Measurements from ENCODE around the gene ANK3.

Gene ANK3

GRCh38 chr10:60114765-60115586 is 274.7 kb downstream of the ANK3 start:
- DNase-seq (ENCODE audit: low read depth) = no peak
- peak; percentile 66 for TF ChIP-seq CTCF (conservative IDR thresholded peaks at IDR 0.05; ENCODE audit: low read depth, low read length)
- no peak overlapping the region for H3K4me3 ChIP-seq (ENCODE audit: low read length)

- TF ChIP-seq CTCF (conservative IDR thresholded peaks at IDR 0.05; ENCODE audit: low read depth, low read length) = no peak
- DNase-seq (ENCODE audit: low read depth) = no peak
- H3K4me3 ChIP-seq (ENCODE audit: low read length) = no peak overlapping the region
These were observed 278.9 kb downstream of the ANK3 start for GRCh38 chr10:60110739-60111138.

GRCh38 chr10:60107308-60107976 is 282.2 kb downstream of the ANK3 start:
- H3K4me3 ChIP-seq (ENCODE audit: low read length) = no peak overlapping the region
- DNase-seq (ENCODE audit: low read depth) = no peak
- TF ChIP-seq CTCF (conservative IDR thresholded peaks at IDR 0.05; ENCODE audit: low read depth, low read length) = no peak

GRCh38 chr10:60105295-60105695 is 284.4 kb downstream of the ANK3 start:
- no peak for TF ChIP-seq CTCF (conservative IDR thresholded peaks at IDR 0.05; ENCODE audit: low read depth, low read length)
- DNase-seq (ENCODE audit: low read depth) = no peak
- H3K4me3 ChIP-seq (ENCODE audit: low read length) = no peak overlapping the region

DNA sequence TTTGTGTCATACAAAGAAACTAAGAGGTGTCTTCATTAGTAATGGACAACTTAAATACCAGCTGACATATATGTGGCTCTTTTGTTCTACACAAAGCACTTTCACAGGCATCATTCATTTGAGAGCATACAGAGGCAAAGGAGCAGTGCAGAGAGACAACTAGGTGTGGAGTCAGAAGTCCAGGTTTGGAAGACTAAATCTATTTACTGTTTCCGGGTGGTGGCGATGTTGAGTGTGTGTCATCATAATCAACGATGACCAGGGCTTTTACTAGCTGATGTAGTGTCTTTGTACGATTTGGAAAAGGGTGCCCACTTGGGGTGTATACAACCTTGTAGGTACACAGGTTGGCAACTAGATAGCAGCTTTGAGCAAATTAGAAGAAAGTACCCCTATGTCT is 287.9 kb downstream of the ANK3 start:
- no peak for DNase-seq (ENCODE audit: low read depth)
- TF ChIP-seq CTCF (conservative IDR thresholded peaks at IDR 0.05; ENCODE audit: low read depth, low read length) = no peak
- H3K4me3 ChIP-seq (ENCODE audit: low read length) = no peak overlapping the region

DNA sequence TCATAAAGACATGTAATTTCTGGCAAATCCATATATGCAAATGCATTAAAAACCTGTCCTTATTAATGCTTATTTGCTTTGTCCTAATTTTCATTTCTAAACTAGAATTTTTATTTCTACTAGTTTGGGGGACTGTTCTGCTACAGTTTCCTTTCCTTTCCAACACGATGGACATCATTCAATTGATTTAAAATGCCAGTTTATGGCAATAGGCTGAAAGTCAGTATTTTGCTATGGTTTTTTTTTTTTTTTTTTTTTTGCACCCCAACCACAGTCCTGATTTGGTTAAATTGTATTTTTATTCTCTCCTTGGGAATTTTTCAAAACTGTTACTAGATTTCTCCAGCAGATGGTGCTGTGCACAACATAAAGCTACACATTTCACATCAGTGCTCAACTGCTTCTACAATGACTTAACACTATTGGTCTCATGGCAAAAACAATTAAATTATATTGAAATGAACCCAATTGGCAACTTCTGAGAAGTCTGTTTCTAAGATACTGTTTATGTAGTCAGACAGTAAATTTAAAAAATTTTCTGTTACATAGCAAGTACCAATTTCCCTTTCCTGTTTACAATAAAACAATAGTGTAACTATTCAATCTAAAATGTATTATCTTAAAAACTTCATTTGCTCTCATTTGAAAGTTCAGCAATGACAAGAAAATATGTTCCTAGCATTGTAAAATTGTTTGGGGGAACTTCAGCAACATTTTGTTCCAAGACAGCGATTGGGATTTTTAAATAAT is 289.5 kb downstream of the ANK3 start:
- no peak overlapping the region for H3K4me3 ChIP-seq (ENCODE audit: low read length)
- TF ChIP-seq CTCF (conservative IDR thresholded peaks at IDR 0.05; ENCODE audit: low read depth, low read length) = peak; percentile 59
- DNase-seq (ENCODE audit: low read depth) = no peak
